PFSK-1 (cell line): Measurements from ENCODE around the gene GEMIN8.

ENCODE experiments used
- POLR2AphosphoS5 ChIP-seq: IDR thresholded peaks from 2 replicates; pipeline ENCODE4 v1.6.1; 2012; ENCODE audit warnings: low read depth, mild to moderate bottlenecking, control low read depth, low read length, moderate library complexity
- SIN3A ChIP-seq: IDR thresholded peaks from 2 replicates; pipeline ENCODE4 v1.6.1; 2012; ENCODE audit warnings: mild to moderate bottlenecking, low read length, moderate library complexity, borderline replicate concordance; ENCODE audit not compliant: insufficient read depth
- TAF1 ChIP-seq: IDR thresholded peaks from 2 replicates; pipeline ENCODE4 v1.6.1; 2012; ENCODE audit warnings: low read length, control low read depth, borderline replicate concordance; ENCODE audit not compliant: insufficient read depth

DNA sequence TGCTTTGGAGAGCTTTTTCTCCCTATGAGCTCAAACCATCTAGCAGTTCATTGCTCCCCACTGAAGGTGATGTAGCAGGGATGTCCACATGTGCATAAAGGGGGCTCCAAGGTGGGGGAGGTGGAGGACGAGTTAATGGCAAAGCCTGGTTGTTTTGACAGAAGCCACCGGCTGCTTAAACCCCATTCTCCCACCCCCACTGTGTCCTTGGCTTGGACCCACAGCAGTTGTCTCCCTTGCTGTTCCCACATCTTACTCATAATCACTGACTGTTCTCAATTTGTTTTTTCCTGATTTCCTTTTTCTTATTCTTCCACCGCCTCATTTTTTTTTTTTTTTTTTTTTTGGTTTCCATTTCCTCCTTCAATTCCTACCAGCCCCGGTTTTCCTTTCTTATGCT lies 72.7 kb downstream of the GEMIN8 start:
- TF ChIP-seq POLR2AphosphoS5 (no peak), SIN3A (no peak), TAF1 (no peak)
